Measurements from ENCODE around the gene ANKRD13B.
A peak's percentile ranks its signal among the peaks of the same experiment; 100 is the strongest.

ANKRD13B gene

GRCh38 chr17:29569245-29569950 is 23.5 kb upstream of the ANKRD13B start:
- no peak for DNase-seq

- DNase-seq: no peak
Measured at GRCh38 chr17:29570521-29570920, 22.4 kb upstream of the ANKRD13B start.

GRCh38 chr17:29571486-29571882 is 21.4 kb upstream of the ANKRD13B start:
- no peak for DNase-seq

GRCh38 chr17:29571883-29572681 is 20.9 kb upstream of the ANKRD13B start:
- DNase-seq: no peak

- DNase-seq: peak; percentile 44
Measured at GRCh38 chr17:29572691-29573557, 20.0 kb upstream of the ANKRD13B start.

- no peak for DNase-seq
Measured at GRCh38 chr17:29573558-29573869, 19.4 kb upstream of the ANKRD13B start.

GRCh38 chr17:29573871-29574731 is 18.8 kb upstream of the ANKRD13B start:
- DNase-seq: no peak

GRCh38 chr17:29574732-29575510 is 18.0 kb upstream of the ANKRD13B start:
- DNase-seq: no peak

GRCh38 chr17:29575511-29576213 is 17.3 kb upstream of the ANKRD13B start:
- no peak for DNase-seq

GRCh38 chr17:29576214-29577000 is 16.5 kb upstream of the ANKRD13B start:
- DNase-seq: no peak

GRCh38 chr17:29577001-29577370 is 15.9 kb upstream of the ANKRD13B start:
- no peak for DNase-seq

GRCh38 chr17:29577385-29578211 is 15.3 kb upstream of the ANKRD13B start:
- no peak for DNase-seq

- DNase-seq: no peak
Measured at GRCh38 chr17:29578626-29579485, 14.1 kb upstream of the ANKRD13B start.

- peak; percentile 84 for DNase-seq
Measured at GRCh38 chr17:29579866-29580771, 12.8 kb upstream of the ANKRD13B start.

GRCh38 chr17:29581583-29582253 is 11.2 kb upstream of the ANKRD13B start:
- no peak for DNase-seq

GRCh38 chr17:29582254-29582765 is 10.6 kb upstream of the ANKRD13B start:
- DNase-seq: no peak

Data from central memory CD4-positive, alpha-beta T cell (primary cell).